Neural crest cell (in vitro differentiated cells): ENCODE results near the gene SKA2. TPM values are rescaled to one million over a fixed set of nuclear protein-coding genes. Genes with fewer than 3 reads are reported as not detected.
"Not testable (repeated sequence)": the region's sequence is repeated elsewhere in the genome, so short reads cannot be mapped to it uniquely, and the experiment has no call there.

ENCODE experiments used
- DNase-seq: peaks from one replicate; pipeline ENCODE4 v3.0.0; 2021; ENCODE audit warnings: low read depth, mixed read lengths, low spot score
- H3K27ac Mint-ChIP-seq: one replicate; pipeline ENCODE4 v1.8.0; 2021; ENCODE audit warnings: mild to moderate bottlenecking, mixed read lengths; ENCODE audit not compliant: unreplicated experiment
- H3K27me3 Mint-ChIP-seq: 2 replicates; pipeline ENCODE4 v1.8.0; 2021; ENCODE audit warnings: low read depth, mild to moderate bottlenecking, mixed read lengths
- H3K36me3 Mint-ChIP-seq: 2 replicates; pipeline ENCODE4 v1.8.0; 2021; ENCODE audit warnings: low read depth, mild to moderate bottlenecking, mixed read lengths
- H3K4me1 Mint-ChIP-seq: 2 replicates; pipeline ENCODE4 v1.8.0; 2021; ENCODE audit warnings: mixed read lengths
- H3K4me3 Mint-ChIP-seq: one replicate; pipeline ENCODE4 v1.8.0; 2021; ENCODE audit warnings: mild to moderate bottlenecking, mixed read lengths
- H3K9me3 Mint-ChIP-seq: 2 replicates; pipeline ENCODE4 v1.8.0; 2021; ENCODE audit warnings: mixed read lengths
- CTCF ChIP-seq: fragments of 200-600 bp; sonication (generic); conservative IDR thresholded peaks from 2 replicates; pipeline ENCODE4 v1.5.0; 2021; ENCODE audit warnings: antibody characterized with exemption, mild to moderate bottlenecking
- total RNA-seq: library from RNA; stranded (reverse); gene quantifications from 2 replicates; pipeline ENCODE4 v1.2.1, GENCODE V29; 2021

SKA2 gene
- total RNA-seq, 1 donor from 2014 or later, result 119 TPM

- peaks cover 17% of the 10 kb centered on the region for H3K36me3 Mint-ChIP-seq
- H3K4me1 Mint-ChIP-seq, result no peaks in the 10 kb centered on the region
- no peak overlapping the region for H3K27ac Mint-ChIP-seq
- no peaks in the 10 kb centered on the region for H3K27me3 Mint-ChIP-seq
- peaks cover 10% of the 10 kb centered on the region for H3K9me3 Mint-ChIP-seq
- DNase-seq, result no peak
- no peak for TF ChIP-seq CTCF
- H3K4me3 Mint-ChIP-seq, result no peak overlapping the region
Observed at GRCh38 chr17:59097876-59098275, 57.1 kb downstream of the SKA2 start.

GRCh38 chr17:59094861-59095530 is 60.0 kb downstream of the SKA2 start:
- H3K36me3 Mint-ChIP-seq, result peaks cover 12% of the 10 kb centered on the region
- H3K27me3 Mint-ChIP-seq, result no peaks in the 10 kb centered on the region
- no peaks in the 10 kb centered on the region for H3K4me1 Mint-ChIP-seq
- peaks cover 5% of the 10 kb centered on the region for H3K9me3 Mint-ChIP-seq
- no peak overlapping the region for H3K27ac Mint-ChIP-seq
- TF ChIP-seq CTCF, result no peak
- no peak overlapping the region for H3K4me3 Mint-ChIP-seq
- no peak for DNase-seq

GRCh38 chr17:59093702-59094231 is 61.2 kb downstream of the SKA2 start:
- Mint-ChIP-seq H3K4me3 (no peak overlapping the region), H3K9me3 (peaks cover 4% of the 10 kb centered on the region), H3K27me3 (no peaks in the 10 kb centered on the region), H3K4me1 (no peaks in the 10 kb centered on the region), H3K36me3 (peaks cover 9% of the 10 kb centered on the region), H3K27ac (no peak overlapping the region)
- no peak for TF ChIP-seq CTCF
- DNase-seq, result no peak

- no peak for TF ChIP-seq CTCF
- no peak overlapping the region for H3K27ac Mint-ChIP-seq
- H3K4me1 Mint-ChIP-seq, result no peaks in the 10 kb centered on the region
- H3K9me3 Mint-ChIP-seq, result peaks cover 4% of the 10 kb centered on the region
- no peak overlapping the region for H3K4me3 Mint-ChIP-seq
- no peak for DNase-seq
- H3K36me3 Mint-ChIP-seq, result peaks cover 9% of the 10 kb centered on the region
- no peaks in the 10 kb centered on the region for H3K27me3 Mint-ChIP-seq
Observed at GRCh38 chr17:59093145-59093701, 61.8 kb downstream of the SKA2 start.

- not testable (repeated sequence) for H3K27me3 Mint-ChIP-seq, H3K4me3 Mint-ChIP-seq, H3K4me1 Mint-ChIP-seq, DNase-seq, H3K9me3 Mint-ChIP-seq, H3K36me3 Mint-ChIP-seq, H3K27ac Mint-ChIP-seq
Observed at GRCh38 chr17:59090593-59090992, 64.4 kb downstream of the SKA2 start.

- peaks cover 11% of the 10 kb centered on the region for H3K36me3 Mint-ChIP-seq
- no peaks in the 10 kb centered on the region for H3K27me3 Mint-ChIP-seq
- DNase-seq, result no peak
- no peaks in the 10 kb centered on the region for H3K9me3 Mint-ChIP-seq
- no peak overlapping the region for H3K27ac Mint-ChIP-seq
- TF ChIP-seq CTCF, result no peak
- H3K4me3 Mint-ChIP-seq, result no peak overlapping the region
- H3K4me1 Mint-ChIP-seq, result no peaks in the 10 kb centered on the region
Observed at GRCh38 chr17:59084154-59084553, 70.8 kb downstream of the SKA2 start.
